OCI-LY7 (cell line): ENCODE data around the gene NUPR2.
"Not testable (repeated sequence)": the region's sequence is repeated elsewhere in the genome, so short reads cannot be mapped to it uniquely, and the experiment has no call there.

Experiments used
- EZH2phosphoT487 ChIP-seq: fragments of 200-600 bp; sonication (generic); IDR thresholded peaks from 2 replicates; pipeline ENCODE4 v1.6.1; 2018; ENCODE audit warnings: low read depth, borderline replicate concordance, mild to moderate bottlenecking, mixed run types, antibody characterized with exemption, low read length, moderate library complexity, mixed read lengths
- TF ChIP-seq, protein P1 (sequence below): fragments of 200-600 bp; sonication (generic); conservative IDR thresholded peaks from 2 replicates; pipeline ENCODE4 v1.5.1; 2014; ENCODE audit warnings: mild to moderate bottlenecking, antibody characterized with exemption, low read length, moderate library complexity, mixed read lengths

DNA sequence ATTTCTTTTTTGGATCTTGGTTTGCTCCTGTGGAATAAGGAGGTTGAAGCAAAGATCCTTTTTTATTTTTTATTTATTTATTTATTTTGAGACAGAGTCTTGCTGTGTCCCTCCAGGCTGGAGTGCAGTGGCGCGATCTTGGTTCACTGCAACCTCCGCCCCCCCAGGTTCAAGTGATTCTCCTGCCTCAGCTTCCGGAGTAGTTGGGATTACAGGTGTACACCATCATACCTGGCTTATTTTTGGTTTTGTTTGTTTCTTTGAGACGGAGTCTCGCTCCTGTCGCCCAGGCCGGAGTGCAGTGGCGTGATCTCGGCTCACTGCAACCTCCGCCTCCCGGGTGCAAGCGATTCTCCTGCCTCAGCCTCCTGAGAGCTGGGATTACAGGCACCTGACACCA, 49.8 kb downstream of the NUPR2 start:
- TF ChIP-seq, protein P1, sequence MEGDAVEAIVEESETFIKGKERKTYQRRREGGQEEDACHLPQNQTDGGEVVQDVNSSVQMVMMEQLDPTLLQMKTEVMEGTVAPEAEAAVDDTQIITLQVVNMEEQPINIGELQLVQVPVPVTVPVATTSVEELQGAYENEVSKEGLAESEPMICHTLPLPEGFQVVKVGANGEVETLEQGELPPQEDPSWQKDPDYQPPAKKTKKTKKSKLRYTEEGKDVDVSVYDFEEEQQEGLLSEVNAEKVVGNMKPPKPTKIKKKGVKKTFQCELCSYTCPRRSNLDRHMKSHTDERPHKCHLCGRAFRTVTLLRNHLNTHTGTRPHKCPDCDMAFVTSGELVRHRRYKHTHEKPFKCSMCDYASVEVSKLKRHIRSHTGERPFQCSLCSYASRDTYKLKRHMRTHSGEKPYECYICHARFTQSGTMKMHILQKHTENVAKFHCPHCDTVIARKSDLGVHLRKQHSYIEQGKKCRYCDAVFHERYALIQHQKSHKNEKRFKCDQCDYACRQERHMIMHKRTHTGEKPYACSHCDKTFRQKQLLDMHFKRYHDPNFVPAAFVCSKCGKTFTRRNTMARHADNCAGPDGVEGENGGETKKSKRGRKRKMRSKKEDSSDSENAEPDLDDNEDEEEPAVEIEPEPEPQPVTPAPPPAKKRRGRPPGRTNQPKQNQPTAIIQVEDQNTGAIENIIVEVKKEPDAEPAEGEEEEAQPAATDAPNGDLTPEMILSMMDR: not testable (repeated sequence)
- TF ChIP-seq EZH2phosphoT487: not testable (repeated sequence)
